HCT116 (cell line): ENCODE data around the gene FCRL6.

Source experiments
- CTCF ChIP-seq, 3 experiments: fragments of 200-600 bp in 1 of 3; sonication (generic) in 1 of 3; IDR thresholded peaks in 2 of 3; conservative IDR thresholded peaks in 1 of 3; 2 replicates each; pipeline ENCODE4 v1.5.1; 2012 to 2017; ENCODE audit warnings: low read depth in 2 of 3, low read length in 2 of 3, antibody characterized with exemption in 1 of 3, borderline replicate concordance in 1 of 3, control low read depth in 1 of 3, mild to moderate bottlenecking in 1 of 3, mixed read lengths in 1 of 3, mixed run types in 1 of 3, moderate library complexity in 1 of 3; ENCODE audit not compliant: insufficient read depth in 1 of 3
- POLR2A ChIP-seq: IDR thresholded peaks from 2 replicates; pipeline ENCODE4 v1.7.0; 2011; ENCODE audit warnings: borderline replicate concordance; ENCODE audit not compliant: insufficient read depth, insufficient read length; ENCODE audit errors: extremely low read depth

- TF ChIP-seq CTCF (IDR thresholded peaks at IDR 0.05 in 2 of 3, conservative IDR thresholded peaks at IDR 0.05 in 1 of 3; ENCODE audit: borderline replicate concordance in 1 of 3, insufficient read depth in 1 of 3, low read depth in 2 of 3, low read length in 2 of 3) (no peak), POLR2A (no peak)
Observed at GRCh38 chr1:159859767-159860322, 57.7 kb downstream of the FCRL6 start.
